Neural cell (in vitro differentiated cells): ENCODE results near the gene CES1. TPM values are rescaled to one million over a fixed set of nuclear protein-coding genes. Genes with fewer than 3 reads are reported as not detected.

Experiments used
- H2AFZ ChIP-seq: fragments of 200-600, 300-800 bp; sonication (generic), shearing (Covaris generic); 2 replicates; pipeline ENCODE4 v1.6.0; 2014; ENCODE audit warnings: low read depth, mild to moderate bottlenecking, antibody characterized with exemption, low read length, moderate library complexity
- H3F3A ChIP-seq: fragments of 200-600 bp; shearing (Covaris generic); 2 replicates; pipeline ENCODE4 v1.6.1; 2016; ENCODE audit warnings: mild to moderate bottlenecking, moderate library complexity, mixed read lengths, antibody characterized with exemption, low read length; ENCODE audit not compliant: insufficient read depth, poor library complexity, severe bottlenecking
- H3K27ac ChIP-seq: fragments of 200-600, 300-800 bp; sonication (generic), shearing (Covaris generic); 2 replicates; pipeline ENCODE4 v1.5.1; 2014; ENCODE audit warnings: mild to moderate bottlenecking, low read length, moderate library complexity
- H3K27me3 ChIP-seq: fragments of 300-800, 200-600 bp; sonication (generic), shearing (Covaris generic); 2 replicates; pipeline ENCODE4 v1.6.0; 2014; ENCODE audit warnings: mild to moderate bottlenecking, low read depth, low read length, moderate library complexity; ENCODE audit not compliant: insufficient read depth
- H3K36me3 ChIP-seq: fragments of 300-800, 200-600 bp; sonication (generic), shearing (Covaris generic); 2 replicates; pipeline ENCODE4 v1.5.1; 2014; ENCODE audit warnings: mild to moderate bottlenecking, antibody characterized with exemption, low read length, moderate library complexity; ENCODE audit not compliant: insufficient read depth
- H3K4me2 ChIP-seq: fragments of 300-800, 200-600 bp; sonication (generic), shearing (Covaris generic); 2 replicates; pipeline ENCODE4 v1.6.0; 2014; ENCODE audit warnings: mild to moderate bottlenecking, low read length
- H3K4me3 ChIP-seq: fragments of 300-800, 200-600 bp; sonication (generic), shearing (Covaris generic); 2 replicates; pipeline ENCODE4 v1.5.1; 2014; ENCODE audit warnings: mild to moderate bottlenecking, low read length, moderate library complexity
- H3K79me2 ChIP-seq: fragments of 200-600 bp; shearing (Covaris generic); replicated peaks from 2 replicates; pipeline ENCODE4 v1.6.0; 2014; ENCODE audit warnings: mild to moderate bottlenecking, low read length, moderate library complexity; ENCODE audit not compliant: insufficient read depth
- H3K9ac ChIP-seq: fragments of 300-800, 200-600 bp; sonication (generic), shearing (Covaris generic); 2 replicates; pipeline ENCODE4 v1.6.1; 2016; ENCODE audit warnings: mild to moderate bottlenecking, low read length, mixed read lengths
- H3K9me2 ChIP-seq: fragments of 200-600 bp; shearing (Covaris generic); 2 replicates; pipeline ENCODE4 v1.6.1; 2016; ENCODE audit warnings: mild to moderate bottlenecking, low read length, mixed read lengths; ENCODE audit not compliant: insufficient read depth
- H3K9me3 ChIP-seq: fragments of 200-600, 300-800 bp; sonication (generic), shearing (Covaris generic); 2 replicates; pipeline ENCODE4 v1.6.1; 2016; ENCODE audit warnings: mild to moderate bottlenecking, mixed run types, low read length, moderate library complexity, mixed read lengths
- H4K20me1 ChIP-seq: fragments of 200-600 bp; shearing (Covaris generic); 2 replicates; pipeline ENCODE4 v1.6.1; 2016; ENCODE audit warnings: mild to moderate bottlenecking, mixed run types; ENCODE audit not compliant: insufficient read depth
- EP300 ChIP-seq: fragments of 450-650 bp; conservative IDR thresholded peaks from 2 replicates; pipeline ENCODE4 v1.6.1; 2014; ENCODE audit warnings: antibody characterized with exemption, mild to moderate bottlenecking, moderate library complexity; ENCODE audit not compliant: poor library complexity, severe bottlenecking
- EZH2 ChIP-seq: fragments of 200-600, 300-800 bp; shearing (Covaris generic), sonication (generic); IDR thresholded peaks from 2 replicates; pipeline ENCODE4 v1.6.1; 2014; ENCODE audit warnings: antibody characterized with exemption, low read length, borderline replicate concordance, mild to moderate bottlenecking; ENCODE audit not compliant: insufficient read depth, poor library complexity, severe bottlenecking
- MXI1 ChIP-seq: fragments of 450-650 bp; conservative IDR thresholded peaks from 2 replicates; pipeline ENCODE4 v1.6.1; 2014; ENCODE audit warnings: antibody characterized with exemption, mild to moderate bottlenecking; ENCODE audit not compliant: poor library complexity, severe bottlenecking
- POLR2AphosphoS5 ChIP-seq: IDR thresholded peaks from 2 replicates; pipeline ENCODE4 v1.6.1; 2012
- RAD21 ChIP-seq: fragments of 450-650 bp; conservative IDR thresholded peaks from 2 replicates; pipeline ENCODE4 v1.6.1; 2014; ENCODE audit warnings: antibody characterized with exemption, mild to moderate bottlenecking, moderate library complexity
- SMC3 ChIP-seq: fragments of 450-650 bp; conservative IDR thresholded peaks from 2 replicates; pipeline ENCODE4 v1.6.1; 2014; ENCODE audit warnings: antibody characterized with exemption, mild to moderate bottlenecking, moderate library complexity; ENCODE audit not compliant: poor library complexity
- TAF1 ChIP-seq: IDR thresholded peaks from 2 replicates; pipeline ENCODE4 v1.6.1; 2012; ENCODE audit warnings: low read depth
- polyA plus RNA-seq: library from polyadenylated mRNA; depleted of rRNA; stranded (reverse); fragments of >200 nt; gene quantifications from 2 replicates; pipeline ENCODE4 v1.2.3, GENCODE V29; 2014
- TF ChIP-seq, protein P1 (sequence below): IDR thresholded peaks from 2 replicates; pipeline ENCODE4 v1.6.1; 2012; ENCODE audit warnings: borderline replicate concordance
- TF ChIP-seq, protein P2 (sequence below): fragments of 450-650 bp; IDR thresholded peaks from 2 replicates; pipeline ENCODE4 v1.5.1; 2014; ENCODE audit warnings: antibody characterized with exemption, mild to moderate bottlenecking, moderate library complexity; ENCODE audit not compliant: poor library complexity, severe bottlenecking

Gene CES1
- polyA plus RNA-seq, 1 donor from 2014 or later = not detected

GRCh38 chr16:55871411-55872038 is 38.6 kb upstream of the CES1 start:
- Histone ChIP-seq H3K9me2 (no peaks in the 10 kb centered on the region), H4K20me1 (no peaks in the 10 kb centered on the region), H2AFZ (no peak overlapping the region), H3K9ac (no peak overlapping the region), H3K27me3 (no peaks in the 10 kb centered on the region), H3K36me3 (no peaks in the 10 kb centered on the region), H3K4me2 (no peak overlapping the region), H3K4me3 (no peak overlapping the region), H3K79me2 (no peaks in the 10 kb centered on the region), H3K27ac (no peak overlapping the region), H3F3A (no peaks in the 10 kb centered on the region), H3K9me3 (no peaks in the 10 kb centered on the region)
- TF ChIP-seq, protein P1, sequence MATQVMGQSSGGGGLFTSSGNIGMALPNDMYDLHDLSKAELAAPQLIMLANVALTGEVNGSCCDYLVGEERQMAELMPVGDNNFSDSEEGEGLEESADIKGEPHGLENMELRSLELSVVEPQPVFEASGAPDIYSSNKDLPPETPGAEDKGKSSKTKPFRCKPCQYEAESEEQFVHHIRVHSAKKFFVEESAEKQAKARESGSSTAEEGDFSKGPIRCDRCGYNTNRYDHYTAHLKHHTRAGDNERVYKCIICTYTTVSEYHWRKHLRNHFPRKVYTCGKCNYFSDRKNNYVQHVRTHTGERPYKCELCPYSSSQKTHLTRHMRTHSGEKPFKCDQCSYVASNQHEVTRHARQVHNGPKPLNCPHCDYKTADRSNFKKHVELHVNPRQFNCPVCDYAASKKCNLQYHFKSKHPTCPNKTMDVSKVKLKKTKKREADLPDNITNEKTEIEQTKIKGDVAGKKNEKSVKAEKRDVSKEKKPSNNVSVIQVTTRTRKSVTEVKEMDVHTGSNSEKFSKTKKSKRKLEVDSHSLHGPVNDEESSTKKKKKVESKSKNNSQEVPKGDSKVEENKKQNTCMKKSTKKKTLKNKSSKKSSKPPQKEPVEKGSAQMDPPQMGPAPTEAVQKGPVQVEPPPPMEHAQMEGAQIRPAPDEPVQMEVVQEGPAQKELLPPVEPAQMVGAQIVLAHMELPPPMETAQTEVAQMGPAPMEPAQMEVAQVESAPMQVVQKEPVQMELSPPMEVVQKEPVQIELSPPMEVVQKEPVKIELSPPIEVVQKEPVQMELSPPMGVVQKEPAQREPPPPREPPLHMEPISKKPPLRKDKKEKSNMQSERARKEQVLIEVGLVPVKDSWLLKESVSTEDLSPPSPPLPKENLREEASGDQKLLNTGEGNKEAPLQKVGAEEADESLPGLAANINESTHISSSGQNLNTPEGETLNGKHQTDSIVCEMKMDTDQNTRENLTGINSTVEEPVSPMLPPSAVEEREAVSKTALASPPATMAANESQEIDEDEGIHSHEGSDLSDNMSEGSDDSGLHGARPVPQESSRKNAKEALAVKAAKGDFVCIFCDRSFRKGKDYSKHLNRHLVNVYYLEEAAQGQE = no peak
- TF ChIP-seq RAD21 = no peak
- no peak for TF ChIP-seq MXI1
- no peak for TF ChIP-seq POLR2AphosphoS5
- no peak for TF ChIP-seq SMC3
- no peak for TF ChIP-seq EZH2
- TF ChIP-seq, protein P2, sequence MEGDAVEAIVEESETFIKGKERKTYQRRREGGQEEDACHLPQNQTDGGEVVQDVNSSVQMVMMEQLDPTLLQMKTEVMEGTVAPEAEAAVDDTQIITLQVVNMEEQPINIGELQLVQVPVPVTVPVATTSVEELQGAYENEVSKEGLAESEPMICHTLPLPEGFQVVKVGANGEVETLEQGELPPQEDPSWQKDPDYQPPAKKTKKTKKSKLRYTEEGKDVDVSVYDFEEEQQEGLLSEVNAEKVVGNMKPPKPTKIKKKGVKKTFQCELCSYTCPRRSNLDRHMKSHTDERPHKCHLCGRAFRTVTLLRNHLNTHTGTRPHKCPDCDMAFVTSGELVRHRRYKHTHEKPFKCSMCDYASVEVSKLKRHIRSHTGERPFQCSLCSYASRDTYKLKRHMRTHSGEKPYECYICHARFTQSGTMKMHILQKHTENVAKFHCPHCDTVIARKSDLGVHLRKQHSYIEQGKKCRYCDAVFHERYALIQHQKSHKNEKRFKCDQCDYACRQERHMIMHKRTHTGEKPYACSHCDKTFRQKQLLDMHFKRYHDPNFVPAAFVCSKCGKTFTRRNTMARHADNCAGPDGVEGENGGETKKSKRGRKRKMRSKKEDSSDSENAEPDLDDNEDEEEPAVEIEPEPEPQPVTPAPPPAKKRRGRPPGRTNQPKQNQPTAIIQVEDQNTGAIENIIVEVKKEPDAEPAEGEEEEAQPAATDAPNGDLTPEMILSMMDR = no peak
- no peak for TF ChIP-seq EP300
- TF ChIP-seq TAF1 = no peak

DNA sequence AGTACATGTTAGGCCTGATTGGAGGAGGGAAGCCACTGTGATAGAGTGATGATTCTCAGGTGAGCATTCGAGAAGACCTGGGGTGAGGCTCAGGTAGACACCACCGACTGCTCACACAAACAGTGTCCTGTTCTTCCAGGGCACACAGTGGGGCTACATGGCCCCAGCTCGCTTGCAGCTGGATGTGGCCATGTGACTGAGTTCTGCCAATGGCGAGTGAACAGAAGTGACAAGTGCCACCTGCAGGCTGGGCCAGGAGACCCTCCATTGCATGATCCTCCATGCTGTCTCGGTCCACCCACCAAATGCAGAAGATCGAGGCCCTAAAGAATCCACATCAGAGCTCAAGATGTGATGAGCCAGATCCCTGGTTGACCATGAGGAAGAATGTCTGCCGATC is 36.1 kb upstream of the CES1 start:
- Histone ChIP-seq H3K27me3 (no peaks in the 10 kb centered on the region), H3K79me2 (no peaks in the 10 kb centered on the region), H3F3A (no peaks in the 10 kb centered on the region), H3K4me3 (no peak overlapping the region), H3K9me3 (no peaks in the 10 kb centered on the region), H4K20me1 (no peaks in the 10 kb centered on the region), H3K9ac (no peak overlapping the region), H2AFZ (no peak overlapping the region), H3K9me2 (no peaks in the 10 kb centered on the region), H3K4me2 (no peak overlapping the region), H3K27ac (no peak overlapping the region), H3K36me3 (no peaks in the 10 kb centered on the region)
- TF ChIP-seq RAD21 (no peak), MXI1 (no peak), EP300 (no peak), SMC3 (no peak), EZH2 (no peak), TAF1 (no peak)
- TF ChIP-seq, protein P2 = no peak
- TF ChIP-seq, protein P1 = no peak
